ENCODE measurements around the gene MFAP4.

Gene MFAP4

GRCh38 chr17:19377602-19378415 is 9.2 kb downstream of the MFAP4 start:
- no peaks in the 10 kb centered on the region for H3K9me3 ChIP-seq (ENCODE audit: insufficient read depth, low read length)
- H4K20me1 ChIP-seq (ENCODE audit: insufficient read depth, low read length), result no peaks in the 10 kb centered on the region
- peak overlapping the region; percentile 76 for H3K4me2 ChIP-seq (ENCODE audit: low read length)
- 0 out of 2 replicates have a peak overlapping the region, but pooled peaks have one; percentile 65 for H2AFZ ChIP-seq (ENCODE audit: low read depth, low read length)
- H3K9ac ChIP-seq (ENCODE audit: low read length), result peak overlapping the region; percentile 75
- H3K79me2 ChIP-seq (ENCODE audit: low read length), result no peaks in the 10 kb centered on the region
- H3K4me1 ChIP-seq (ENCODE audit: low read length), result no peaks in the 10 kb centered on the region
- TF ChIP-seq CTCF (IDR thresholded peaks at IDR 0.05; ENCODE audit: low read depth, low read length), result no peak
- peak overlapping the region; percentile 76 for H3K27ac ChIP-seq (ENCODE audit: low read length)
- no peaks in the 10 kb centered on the region for H3K36me3 ChIP-seq (replicated peaks; ENCODE audit: low read depth, low read length)
- peak overlapping the region; percentile 85 for H3K4me3 ChIP-seq (ENCODE audit: low read length)
- H3K27me3 ChIP-seq (ENCODE audit: low read depth, low read length), result no peaks in the 10 kb centered on the region

- H4K20me1 ChIP-seq (ENCODE audit: insufficient read depth, low read length), result no peaks in the 10 kb centered on the region
- no peak for TF ChIP-seq EZH2phosphoT487 (IDR thresholded peaks at IDR 0.05; ENCODE audit: low read depth)
- TF ChIP-seq CTCF (IDR thresholded peaks at IDR 0.05; ENCODE audit: low read depth, low read length), result no peak
- peak overlapping the region; percentile 75 for H3K9ac ChIP-seq (ENCODE audit: low read length)
- no peaks in the 10 kb centered on the region for H3K9me3 ChIP-seq (ENCODE audit: insufficient read depth, low read length)
- H3K4me1 ChIP-seq (ENCODE audit: low read length), result no peaks in the 10 kb centered on the region
- H3K36me3 ChIP-seq (replicated peaks; ENCODE audit: low read depth, low read length), result no peaks in the 10 kb centered on the region
- peak overlapping the region; percentile 85 for H3K4me3 ChIP-seq (ENCODE audit: low read length)
- H3K27ac ChIP-seq (ENCODE audit: low read length), result no peak overlapping the region
- H3K27me3 ChIP-seq (ENCODE audit: low read depth, low read length), result no peaks in the 10 kb centered on the region
- H3K4me2 ChIP-seq (ENCODE audit: low read length), result peak overlapping the region; percentile 76
- H3K79me2 ChIP-seq (ENCODE audit: low read length), result no peaks in the 10 kb centered on the region
- no peak overlapping the region for H2AFZ ChIP-seq (ENCODE audit: low read depth, low read length)
These were observed 10.2 kb downstream of the MFAP4 start for GRCh38 chr17:19376811-19377210.

- H3K36me3 ChIP-seq (replicated peaks; ENCODE audit: low read depth, low read length), result no peaks in the 10 kb centered on the region
- no peaks in the 10 kb centered on the region for H3K27me3 ChIP-seq (ENCODE audit: low read depth, low read length)
- H4K20me1 ChIP-seq (ENCODE audit: insufficient read depth, low read length), result no peaks in the 10 kb centered on the region
- H3K4me3 ChIP-seq (ENCODE audit: low read length), result no peak overlapping the region
- no peak overlapping the region for H2AFZ ChIP-seq (ENCODE audit: low read depth, low read length)
- no peak overlapping the region for H3K9ac ChIP-seq (ENCODE audit: low read length)
- H3K4me1 ChIP-seq (ENCODE audit: low read length), result 0 out of 2 replicates have a peak, but pooled peaks cover under 1% of the 10 kb centered on the region
- H3K27ac ChIP-seq (ENCODE audit: low read length), result no peak overlapping the region
- no peaks in the 10 kb centered on the region for H3K79me2 ChIP-seq (ENCODE audit: low read length)
- TF ChIP-seq EZH2phosphoT487 (IDR thresholded peaks at IDR 0.05; ENCODE audit: low read depth), result no peak
- no peak for TF ChIP-seq CTCF (IDR thresholded peaks at IDR 0.05; ENCODE audit: low read depth, low read length)
- H3K4me2 ChIP-seq (ENCODE audit: low read length), result no peak overlapping the region
- H3K9me3 ChIP-seq (ENCODE audit: insufficient read depth, low read length), result no peaks in the 10 kb centered on the region
These were observed 11.3 kb downstream of the MFAP4 start for GRCh38 chr17:19375732-19376131.

- Histone ChIP-seq H2AFZ (ENCODE audit: low read depth, low read length) (no peak overlapping the region), H3K4me2 (ENCODE audit: low read length) (no peak overlapping the region), H3K4me1 (ENCODE audit: low read length) (0 out of 2 replicates have a peak, but pooled peaks cover 2% of the 10 kb centered on the region), H3K27me3 (ENCODE audit: low read depth, low read length) (no peaks in the 10 kb centered on the region), H3K9me3 (ENCODE audit: insufficient read depth, low read length) (no peaks in the 10 kb centered on the region), H3K4me3 (ENCODE audit: low read length) (no peak overlapping the region), H4K20me1 (ENCODE audit: insufficient read depth, low read length) (no peaks in the 10 kb centered on the region), H3K9ac (ENCODE audit: low read length) (no peak overlapping the region), H3K27ac (ENCODE audit: low read length) (no peak overlapping the region), H3K79me2 (ENCODE audit: low read length) (no peaks in the 10 kb centered on the region), H3K36me3 (replicated peaks; ENCODE audit: low read depth, low read length) (no peaks in the 10 kb centered on the region)
- no peak for TF ChIP-seq EZH2phosphoT487 (IDR thresholded peaks at IDR 0.05; ENCODE audit: low read depth)
- TF ChIP-seq CTCF (IDR thresholded peaks at IDR 0.05; ENCODE audit: low read depth, low read length), result no peak
These were observed 12.9 kb downstream of the MFAP4 start for GRCh38 chr17:19374136-19374535.
